HL-60/S4 (cell line): Measurements from ENCODE around the gene MYO1F.
"Not testable (repeated sequence)": the region's sequence is repeated elsewhere in the genome, so short reads cannot be mapped to it uniquely, and the experiment has no call there.

ENCODE experiments used
- in situ Hi-C: fragments of 300-500 bp; cut with MboI; formaldehyde crosslinking; loops from 2 replicates; pipeline ENCODE4 v1.14.3; 2022; ENCODE audit warnings: low sequenced_read_pairs

MYO1F gene

DNA sequence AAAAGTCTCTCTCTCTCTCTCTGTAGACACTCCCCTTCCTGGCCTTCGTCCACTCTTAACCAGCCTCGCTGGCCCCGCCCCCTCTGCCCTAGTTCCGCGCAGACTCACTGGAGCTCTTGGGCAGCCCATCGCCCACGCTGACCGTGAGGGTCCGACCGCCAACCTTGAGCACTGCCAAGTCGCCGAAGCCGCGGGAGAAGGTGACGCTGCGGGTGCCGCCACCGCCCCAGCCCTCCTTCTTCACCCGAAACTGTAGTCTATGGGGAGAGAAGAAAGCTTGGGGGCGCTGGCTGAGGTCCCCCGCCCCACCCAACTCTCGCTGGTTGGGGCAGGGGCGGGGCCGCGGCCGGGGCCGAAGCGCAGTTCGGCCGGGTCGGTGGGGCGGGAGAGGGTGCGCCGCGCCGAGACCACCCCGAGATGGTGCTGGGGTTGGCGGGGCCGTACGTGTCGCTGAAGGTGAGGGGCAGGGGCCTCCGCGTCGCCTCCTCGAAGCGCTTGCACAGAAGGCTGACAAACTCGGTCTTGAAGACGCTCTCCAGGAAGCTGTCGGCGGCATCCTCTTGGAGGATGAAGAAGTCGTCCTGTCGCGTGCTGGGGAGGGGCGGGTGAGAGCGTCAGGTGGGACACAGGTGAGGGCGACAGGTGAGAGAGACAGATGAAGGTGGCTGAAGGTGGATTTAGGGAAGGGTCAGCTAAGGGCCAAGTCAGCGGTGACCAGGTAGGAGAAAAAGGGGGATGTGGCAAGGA is 50.7 kb downstream of the MYO1F start:
- in situ Hi-C loops: no loop called here

DNA sequence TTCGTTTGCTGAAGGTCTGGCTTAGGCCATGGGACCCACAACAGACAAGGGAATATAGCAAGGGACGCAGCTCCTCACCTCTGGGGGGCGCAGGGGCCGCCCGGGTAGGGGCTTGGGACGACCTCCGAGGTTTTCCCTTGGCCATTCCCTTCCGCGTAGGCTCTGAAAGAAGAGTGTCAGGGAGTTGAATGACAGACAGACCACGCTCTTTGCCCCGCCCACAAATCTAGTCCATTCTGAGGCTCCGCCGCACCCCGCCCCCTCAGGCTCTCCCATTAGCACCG is 51.9 kb downstream of the MYO1F start:
- in situ Hi-C loops: no loop called here

DNA sequence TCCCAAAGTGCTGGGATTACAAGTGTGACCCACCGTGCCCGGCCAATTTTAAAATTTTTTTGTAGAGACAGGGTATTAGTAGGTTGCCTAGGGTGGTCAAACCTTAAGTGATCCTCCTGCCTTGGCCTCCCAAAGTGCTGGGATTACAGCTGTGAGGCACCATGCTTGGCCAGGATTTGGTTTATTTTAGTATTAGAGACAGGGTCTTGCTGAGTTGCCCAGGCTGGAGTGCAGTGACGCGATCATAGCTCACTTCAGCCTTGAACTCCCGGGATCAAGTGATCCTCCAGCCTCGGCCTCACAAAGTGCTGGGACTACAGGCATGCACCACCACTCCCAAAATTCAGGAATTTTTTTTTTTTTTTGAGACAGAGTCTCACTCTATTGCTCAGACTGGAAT is 57.9 kb downstream of the MYO1F start:
- in situ Hi-C loops: no loop called here

DNA sequence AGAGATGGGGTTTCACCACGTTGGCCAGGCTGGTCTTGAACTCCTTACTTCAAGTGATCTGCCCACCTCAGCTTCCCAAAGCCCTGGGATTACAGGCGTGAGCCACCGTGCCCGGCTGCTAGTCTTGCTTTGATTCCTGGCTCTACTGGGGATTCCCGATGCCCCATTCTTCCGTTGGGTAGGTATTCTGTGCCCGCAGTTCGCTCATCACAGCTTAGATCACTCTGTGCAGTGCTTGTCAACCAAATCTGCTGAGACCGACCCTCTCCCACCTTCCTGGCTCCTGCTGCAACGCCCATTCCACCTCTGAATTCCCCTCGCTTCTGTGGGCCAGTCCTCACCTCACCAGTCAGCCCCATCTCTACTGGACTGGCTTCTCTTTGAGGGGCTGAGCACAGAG is 58.7 kb downstream of the MYO1F start:
- in situ Hi-C loops: no loop called here

DNA sequence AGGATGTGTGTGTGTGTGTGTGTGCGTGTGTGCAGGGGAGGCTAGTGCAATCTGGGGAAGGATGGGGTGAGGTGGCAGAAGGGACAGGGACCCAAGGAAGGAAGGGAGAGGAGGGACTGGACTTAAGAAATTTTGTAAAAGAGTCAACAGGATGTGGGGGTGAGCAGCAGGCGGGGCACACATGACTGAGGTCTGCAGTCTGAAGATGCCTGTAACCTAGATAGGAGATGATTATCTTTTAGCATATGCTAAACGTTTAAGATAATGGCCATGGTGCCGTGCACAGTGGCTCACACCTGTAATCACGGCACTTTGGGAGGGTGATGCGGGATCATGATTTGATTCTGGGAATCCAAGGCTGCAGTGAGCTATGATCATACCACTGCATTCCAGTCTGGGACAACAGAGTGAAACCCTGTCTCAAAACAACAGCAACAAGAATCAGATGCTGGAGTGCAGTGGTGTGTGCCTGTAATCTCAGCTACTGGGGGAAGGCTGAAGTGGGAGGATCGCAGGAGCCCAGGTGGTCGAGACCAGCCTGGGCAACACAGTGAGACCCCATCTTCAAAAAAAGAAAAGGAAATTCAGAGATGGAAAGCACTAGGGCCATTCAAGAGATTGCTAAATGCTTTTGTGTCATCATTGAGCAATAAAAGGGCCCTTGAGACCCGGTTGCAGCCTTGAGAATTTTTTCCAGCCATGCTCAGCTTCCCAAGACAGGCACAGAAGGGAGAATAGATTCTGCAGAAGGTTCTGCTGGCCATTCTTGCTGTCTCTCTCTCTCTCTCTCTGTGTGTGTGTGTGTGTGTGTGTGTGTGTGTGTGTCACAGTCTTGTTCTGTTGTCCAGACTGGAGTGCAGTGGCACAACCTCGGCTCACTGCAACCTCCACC is 59.4 kb downstream of the MYO1F start:
- in situ Hi-C loops: no loop called here

DNA sequence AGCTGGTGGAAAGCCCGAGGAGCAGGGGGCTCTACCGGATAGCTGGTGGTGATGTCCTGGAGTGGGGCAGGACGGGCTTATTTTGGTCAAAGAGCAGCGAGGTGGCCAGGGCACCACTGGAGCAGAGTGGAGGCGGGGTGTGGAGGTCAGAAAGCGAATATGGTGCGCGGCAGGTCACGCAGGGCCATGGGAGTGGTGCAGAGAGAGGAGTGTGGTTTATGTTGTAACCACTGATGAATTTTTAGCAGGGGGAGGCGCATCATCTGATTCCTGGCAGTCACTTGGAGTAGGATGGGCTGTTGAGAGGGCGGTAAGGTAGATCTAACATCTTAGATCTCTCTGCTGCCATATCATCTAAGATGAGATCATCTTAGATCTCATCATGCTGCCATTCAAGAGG is 61.9 kb downstream of the MYO1F start:
- in situ Hi-C loops: no loop called here

DNA sequence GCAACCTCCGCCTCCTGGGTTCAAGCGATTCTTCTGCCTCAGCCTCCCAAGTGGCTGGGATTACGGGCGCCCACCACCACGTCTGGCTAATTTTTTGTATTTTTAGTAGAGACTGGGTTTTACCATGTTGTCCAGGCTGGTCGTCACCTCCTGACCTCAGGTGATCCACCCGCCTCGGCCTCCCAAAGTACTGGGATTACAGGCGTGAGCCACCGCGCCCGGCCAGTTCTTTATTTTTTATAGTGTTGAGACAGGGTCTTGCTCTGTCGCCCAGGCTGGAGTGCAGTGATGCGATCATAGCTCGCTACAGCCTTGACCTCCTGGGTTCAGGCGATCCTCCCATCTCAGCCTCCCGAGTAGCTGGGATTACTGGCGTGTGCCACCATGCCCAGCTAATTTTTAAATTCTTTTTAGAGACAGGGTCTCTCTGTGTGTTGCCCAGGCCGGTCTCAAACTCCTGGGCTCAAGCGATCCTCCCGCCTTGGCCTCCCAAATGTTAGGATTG is 62.7 kb downstream of the MYO1F start:
- in situ Hi-C loops: not testable (repeated sequence)

DNA sequence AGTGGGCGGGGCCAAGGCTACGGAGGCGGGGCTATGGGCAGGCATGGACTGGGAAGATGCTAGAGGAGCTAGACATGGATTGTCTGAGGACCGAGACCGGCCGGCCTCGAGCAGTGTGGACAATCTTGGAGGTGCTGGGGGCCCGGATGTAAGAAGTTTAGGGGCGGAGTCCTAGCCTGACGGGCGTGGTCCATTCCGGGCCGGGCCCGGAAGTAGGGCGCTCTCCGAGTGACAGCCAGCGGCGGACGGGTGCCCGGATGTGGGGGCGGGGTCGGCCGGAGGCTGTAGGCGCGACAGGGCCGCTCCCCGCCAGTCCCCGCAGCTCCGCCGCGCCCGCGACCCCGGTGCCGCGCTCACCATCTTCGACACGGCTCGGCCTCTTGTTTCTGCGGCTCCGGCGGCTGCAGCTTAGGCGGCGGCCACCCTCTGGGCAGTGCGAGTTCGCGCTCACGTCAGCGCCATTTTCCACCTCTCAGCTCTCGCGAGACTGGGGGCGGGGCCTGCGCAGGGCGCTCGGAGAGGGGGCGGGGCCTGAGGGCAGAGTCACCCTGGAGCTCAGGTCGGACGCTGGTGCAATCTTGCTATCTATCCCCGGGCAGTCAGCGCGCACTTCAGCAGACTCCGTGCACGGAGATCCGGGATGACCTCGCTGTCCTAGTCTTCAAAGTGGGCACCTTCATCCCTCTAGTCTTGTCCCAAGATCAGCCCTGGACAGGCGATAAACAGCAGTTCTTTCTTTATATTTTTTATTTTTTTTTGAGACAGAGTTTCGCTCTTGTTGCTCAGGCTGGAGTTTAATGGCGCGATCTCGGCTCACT is 63.3 kb downstream of the MYO1F start, which contains the start of gene ZNF414:
Gene ZNF414, minus strand, starts transcription at position 481 of the 818 bp plus-strand sequence. Its CDS starts 121 bp downstream, at position 360.
- in situ Hi-C loops: no loop called here

DNA sequence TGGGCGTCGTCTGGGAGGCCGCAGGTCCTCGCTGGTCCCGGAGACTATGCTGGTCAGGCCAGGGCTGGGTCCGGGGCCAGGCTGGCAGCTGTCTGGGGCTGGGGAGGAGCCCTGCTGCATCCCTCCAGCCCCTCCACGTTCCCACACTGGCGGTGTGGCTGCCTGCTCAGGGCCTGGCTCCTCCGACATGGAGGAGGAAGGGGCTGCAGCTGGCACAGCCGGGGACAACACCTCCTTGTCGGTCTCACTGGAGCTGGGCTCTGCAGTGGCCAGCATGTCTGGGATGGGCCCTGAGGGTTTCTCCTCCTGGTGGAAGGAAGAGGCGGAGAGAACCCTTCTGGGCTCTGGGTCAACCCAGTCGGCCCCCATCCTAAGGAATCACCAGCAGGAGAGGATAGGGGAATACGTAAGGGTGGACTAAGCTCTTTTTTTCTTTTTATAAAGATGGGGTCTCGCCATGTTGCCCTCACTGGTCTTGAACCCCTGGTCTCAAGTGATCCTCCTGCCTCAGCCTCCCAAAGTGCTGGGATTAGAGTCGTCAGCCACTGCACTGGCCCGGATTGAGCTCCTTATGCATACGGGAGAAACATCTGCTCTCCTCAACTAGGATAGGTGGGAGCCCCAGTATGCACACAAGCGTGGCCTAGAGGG is 64.1 kb downstream of the MYO1F start:
- in situ Hi-C loops: no loop called here

DNA sequence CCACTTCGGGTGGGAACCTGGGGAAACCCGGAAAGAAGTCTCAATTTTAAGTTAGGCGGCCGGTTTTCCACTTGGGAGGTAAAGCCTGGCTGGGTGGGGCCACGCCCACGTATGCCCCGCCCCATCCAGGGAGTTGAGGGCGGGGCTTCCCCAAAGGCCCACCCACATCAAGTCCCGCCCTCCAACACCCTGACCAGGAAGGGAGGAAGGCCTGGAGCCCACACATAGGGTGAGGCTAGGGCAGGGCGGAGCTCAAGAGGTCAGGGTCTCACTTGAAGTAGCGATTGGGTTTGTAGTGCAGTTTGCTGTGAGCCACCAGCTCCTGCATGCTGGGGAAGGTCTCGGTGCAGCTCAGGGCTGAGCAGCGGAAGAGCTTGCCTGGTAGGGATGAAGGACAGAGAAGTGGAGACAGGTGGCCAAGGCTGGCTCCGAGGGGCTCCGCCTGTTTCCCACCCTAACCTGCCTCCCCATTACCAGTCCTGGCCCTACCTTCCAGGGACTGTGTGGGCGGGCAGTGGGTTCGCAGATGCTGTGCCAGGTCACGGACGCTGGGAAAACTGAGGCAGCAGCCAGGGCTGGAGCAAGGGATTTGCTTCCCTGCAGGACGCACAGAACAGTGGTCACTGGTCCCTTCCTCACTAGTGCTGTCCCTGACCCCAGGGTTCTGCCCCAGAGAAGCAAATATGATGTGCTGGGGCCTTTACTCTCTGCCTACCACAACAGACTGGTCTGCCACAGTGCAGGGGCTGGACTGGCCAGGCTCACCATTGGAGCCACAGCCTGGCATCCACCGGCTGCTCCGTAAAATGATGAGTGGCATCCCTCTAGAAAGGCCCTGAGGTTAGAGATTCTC is 64.9 kb downstream of the MYO1F start:
- in situ Hi-C loops: no loop called here

DNA sequence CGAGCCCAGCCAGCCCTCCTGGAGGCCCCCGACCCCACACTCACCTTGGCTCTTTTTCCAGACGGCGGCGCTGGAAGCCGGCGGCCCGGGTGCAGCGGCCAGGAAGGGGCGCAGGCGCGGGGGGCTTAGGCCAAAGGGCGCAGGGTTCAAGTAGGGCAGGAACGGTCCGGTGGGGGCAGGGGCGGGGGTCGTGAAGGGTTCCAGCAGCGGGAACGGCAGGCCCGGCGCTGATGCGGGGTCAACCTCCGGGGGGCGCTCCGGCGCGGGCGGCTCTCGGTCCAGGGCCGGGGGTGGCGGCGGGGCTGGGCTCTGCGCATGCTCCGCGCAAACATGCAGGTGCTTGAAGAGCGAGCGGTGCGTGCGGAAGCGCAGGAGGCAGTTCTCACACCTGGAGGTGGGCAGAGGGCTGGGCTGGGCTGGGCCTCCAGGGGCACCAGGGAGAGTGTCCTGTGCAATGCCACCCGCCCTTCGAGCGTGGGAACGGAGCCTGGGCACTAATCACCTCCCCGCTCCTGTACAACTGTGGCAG is 65.6 kb downstream of the MYO1F start:
- in situ Hi-C loops: no loop called here

DNA sequence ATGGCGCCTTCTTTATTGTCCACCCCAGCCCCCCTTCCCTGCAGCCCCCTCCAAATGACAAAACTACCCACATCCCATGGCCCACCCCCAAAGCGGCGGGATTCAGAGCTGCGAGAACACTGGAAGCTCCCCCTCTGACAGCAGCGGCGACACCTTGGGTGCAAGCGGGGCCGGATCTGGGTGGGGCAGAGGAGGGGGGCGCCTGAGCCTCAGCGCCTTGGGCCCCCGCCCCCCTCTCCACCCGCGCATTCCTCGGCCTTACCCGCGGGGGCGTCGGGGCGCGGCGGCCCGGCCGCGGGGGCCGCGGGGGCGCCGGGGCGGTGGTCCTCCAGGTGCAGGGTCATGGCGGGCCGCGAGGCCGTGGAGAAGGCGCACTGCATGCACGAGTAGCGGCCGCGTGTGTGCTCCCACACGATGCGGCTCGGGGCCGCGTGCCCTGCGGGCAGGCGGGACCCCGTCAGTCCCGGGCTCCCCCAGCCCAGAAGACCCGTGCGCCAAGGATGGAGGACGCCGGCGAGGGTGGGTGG is 66.6 kb downstream of the MYO1F start:
- in situ Hi-C loops: no loop called here

DNA sequence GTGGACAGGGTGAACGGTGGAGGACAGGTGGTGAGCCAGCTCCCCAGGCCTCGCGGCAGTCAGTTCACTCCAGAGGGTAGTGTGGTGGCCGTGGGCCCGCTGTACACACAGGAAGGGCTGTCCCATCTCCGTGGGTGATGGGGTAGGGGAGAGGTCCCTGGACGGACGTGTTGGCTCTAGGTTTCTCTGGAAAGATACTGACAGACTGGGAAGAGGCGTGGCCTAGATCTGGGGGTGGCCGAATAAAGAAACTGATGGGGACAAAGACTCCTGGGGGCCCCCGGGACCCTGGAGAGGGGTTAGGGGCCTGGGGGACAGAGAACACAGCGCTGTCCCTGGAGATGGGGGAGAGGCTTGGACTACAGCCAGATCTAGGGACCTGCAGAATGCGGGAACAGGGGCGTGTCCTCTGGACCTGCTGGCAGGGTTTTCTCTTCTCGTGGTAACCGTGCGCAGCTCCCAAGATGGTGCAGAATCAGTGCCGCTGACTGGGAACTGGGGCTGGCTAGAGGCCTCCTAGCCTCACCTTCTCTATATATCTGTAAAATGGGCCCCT is 70.8 kb downstream of the MYO1F start:
- in situ Hi-C loops: no loop called here

DNA sequence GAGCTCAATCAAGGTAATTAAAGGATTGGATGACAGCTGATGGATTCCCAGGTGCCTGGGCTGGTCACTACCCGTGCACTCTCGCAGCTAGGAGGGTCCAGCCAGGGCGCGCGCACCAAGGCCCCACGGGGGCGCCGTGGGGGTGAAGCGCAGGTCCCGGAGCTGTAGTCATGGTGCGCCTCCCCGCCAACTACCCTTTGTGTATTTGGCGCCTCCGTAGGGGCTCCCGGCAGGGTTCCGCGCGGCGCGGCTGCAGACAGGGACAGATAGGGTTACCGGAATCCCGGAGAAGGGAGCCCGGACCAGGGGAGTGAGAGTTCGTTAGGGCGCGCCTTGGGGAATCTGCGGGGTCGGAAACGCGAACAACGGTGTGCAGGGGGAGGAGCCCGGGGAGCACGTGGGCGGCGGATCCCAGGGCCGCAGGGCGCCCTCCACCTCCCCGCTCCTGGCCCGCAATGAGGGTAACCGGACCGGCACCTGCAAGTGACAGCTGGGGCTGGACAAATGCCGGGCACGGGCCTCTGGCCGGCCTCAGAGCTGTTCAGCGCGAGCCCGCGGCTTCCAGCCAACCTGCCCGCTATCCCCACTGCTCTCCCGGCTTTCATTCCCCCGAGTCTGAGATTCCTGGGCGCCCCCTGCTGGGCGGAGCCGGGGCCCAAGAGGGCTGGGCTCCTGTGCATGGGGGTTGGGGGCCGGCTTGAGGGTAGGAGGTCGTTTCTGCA is 71.4 kb downstream of the MYO1F start:
- in situ Hi-C loops: no loop called here

DNA sequence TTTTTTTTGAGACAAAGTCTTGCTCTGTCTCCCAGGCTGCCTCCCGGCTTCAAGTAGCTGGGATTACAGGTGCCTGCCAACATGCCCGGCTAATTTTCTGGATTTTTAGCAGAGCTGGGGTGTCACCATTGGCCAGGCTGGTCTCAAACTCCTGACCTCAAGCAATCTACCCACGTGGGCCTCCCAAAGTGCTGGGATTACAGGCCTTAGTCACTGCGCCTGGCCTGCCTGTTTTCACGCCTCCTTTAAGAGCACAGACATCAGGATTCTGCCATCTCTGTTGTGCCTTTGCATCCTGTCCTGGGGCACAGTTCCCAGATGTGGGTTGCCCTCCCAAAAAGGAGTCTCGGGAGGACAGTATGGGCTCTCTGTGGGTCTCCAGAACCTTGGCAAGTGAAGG is 72.3 kb downstream of the MYO1F start:
- in situ Hi-C loops: no loop called here

DNA sequence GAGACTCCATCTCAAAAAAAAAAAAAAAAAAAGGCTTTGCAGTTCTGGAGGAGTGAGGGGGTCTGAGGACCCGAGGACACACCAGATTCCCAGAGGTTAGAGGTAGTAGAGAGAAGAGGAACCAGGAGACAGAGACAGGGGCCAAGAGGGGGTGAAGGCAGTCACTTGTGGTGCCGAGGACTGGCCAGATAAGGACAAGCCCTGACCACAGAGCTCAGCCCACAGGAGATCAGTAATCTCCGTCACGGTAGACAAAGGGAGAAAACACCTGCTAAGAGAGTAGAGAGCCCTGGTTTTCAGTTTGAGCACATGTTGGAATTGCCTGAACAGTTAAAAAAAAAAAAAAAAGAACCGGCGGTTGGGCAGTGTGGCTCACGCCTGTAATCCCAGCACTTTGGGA is 73.1 kb downstream of the MYO1F start:
- in situ Hi-C loops: no loop called here

DNA sequence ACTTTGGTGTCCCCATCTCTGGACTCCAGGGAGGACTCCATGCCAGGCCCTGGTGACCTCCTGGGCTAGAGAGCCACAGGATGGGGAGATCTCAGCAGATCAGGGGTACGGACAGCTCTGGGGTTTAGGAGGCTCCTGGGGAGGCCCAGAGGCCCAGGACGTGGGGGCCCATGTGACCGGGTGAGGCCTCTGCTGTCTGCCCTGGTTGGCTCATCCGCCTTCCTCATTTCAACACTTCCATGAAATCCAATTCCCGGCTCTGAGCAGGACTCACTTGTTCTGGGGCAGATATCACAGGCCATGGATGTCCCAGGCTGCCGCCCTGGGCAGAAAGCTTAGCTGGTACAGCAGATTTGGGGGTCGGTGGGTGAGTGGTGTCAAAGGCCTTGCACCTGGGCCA is 73.7 kb downstream of the MYO1F start:
- in situ Hi-C loops: no loop called here

DNA sequence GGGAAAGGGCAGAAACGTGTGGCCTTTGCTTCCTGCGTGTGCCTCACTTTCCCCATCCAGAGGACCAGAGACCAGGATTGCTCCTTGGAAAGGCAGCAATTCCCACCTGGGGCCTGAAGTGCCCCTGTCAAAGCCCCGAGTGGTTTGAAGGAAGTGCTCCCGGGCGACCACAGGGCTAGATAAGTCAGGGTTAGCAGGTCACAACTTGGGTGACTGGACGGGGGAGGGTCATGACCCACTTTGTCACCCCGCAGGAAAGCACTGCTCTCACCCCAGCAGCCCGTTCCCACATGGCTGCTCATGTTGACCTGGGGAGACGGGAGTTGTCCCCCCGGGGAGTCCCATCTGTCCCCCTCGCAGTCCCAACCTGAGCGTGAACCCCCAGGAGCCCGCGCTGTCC is 75.3 kb downstream of the MYO1F start:
- in situ Hi-C loops: no loop called here
